IPS-18c (cell line): ENCODE results near the gene ADGRA1.

Experiments
- H3K4me3 ChIP-seq: 2 replicates; pipeline ENCODE4 v1.7.0; 2013; ENCODE audit warnings: low read depth, mild to moderate bottlenecking, low read length, moderate library complexity; ENCODE audit not compliant: insufficient read depth
- H3K9me3 ChIP-seq: one replicate; pipeline ENCODE4 v1.6.1; 2013; ENCODE audit warnings: mild to moderate bottlenecking, low read length, moderate library complexity; ENCODE audit not compliant: control insufficient read depth, insufficient read depth

The ADGRA1 gene

DNA sequence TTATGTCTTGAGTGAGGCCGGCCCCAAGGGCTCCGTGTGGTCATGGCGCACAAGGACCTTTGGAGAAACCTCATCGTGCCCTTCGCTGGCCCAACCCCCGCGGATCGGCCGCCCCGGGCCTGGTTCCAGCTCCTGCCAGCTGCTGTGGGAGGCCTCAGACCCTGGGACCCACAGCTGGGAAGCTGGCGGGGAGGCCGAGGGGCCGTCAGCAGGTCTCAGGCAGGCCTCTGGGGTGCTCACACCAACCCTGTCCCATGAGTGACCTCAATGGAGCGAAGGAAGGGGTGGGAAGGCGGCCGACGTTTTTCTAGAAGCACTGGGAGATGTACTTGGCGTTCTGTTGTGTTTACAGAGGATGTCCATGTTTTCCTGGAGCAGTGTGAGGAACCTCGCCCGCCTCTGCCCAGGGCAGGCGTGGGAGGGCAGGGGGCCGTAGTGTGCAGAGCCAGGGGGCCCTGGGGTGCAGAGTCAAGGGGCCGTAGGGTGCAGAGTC lies 18.6 kb upstream of the ADGRA1 start:
- H3K9me3 ChIP-seq: peaks cover 3% of the 10 kb centered on the region

DNA sequence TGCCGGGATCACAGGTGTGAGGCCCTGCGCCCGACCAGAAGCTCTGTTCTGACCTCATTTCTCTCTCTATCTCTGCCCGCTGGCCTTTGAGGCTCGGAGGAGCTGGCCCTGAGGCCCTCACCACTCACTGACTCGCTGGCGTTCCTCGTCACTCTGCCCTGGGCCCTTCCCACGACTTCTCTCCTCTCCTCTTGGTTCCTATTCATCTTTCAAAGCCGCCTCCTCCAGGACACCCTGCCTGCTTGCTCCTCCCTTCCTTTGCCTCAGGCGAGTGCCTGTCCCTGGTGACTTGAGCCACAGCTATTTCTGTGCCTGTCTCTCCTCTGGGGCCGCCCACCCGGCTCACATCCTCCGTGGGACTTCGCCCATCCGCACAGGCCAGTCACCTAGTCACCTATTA lies 17.3 kb upstream of the ADGRA1 start:
- peaks cover 6% of the 10 kb centered on the region for H3K9me3 ChIP-seq
- no peak overlapping the region for H3K4me3 ChIP-seq

More for the DNA sequence above, 18.6 kb upstream of the ADGRA1 start:
- no peak overlapping the region for H3K4me3 ChIP-seq

- peaks cover 6% of the 10 kb centered on the region for H3K9me3 ChIP-seq
- no peak overlapping the region for H3K4me3 ChIP-seq
These were observed 16.9 kb upstream of the ADGRA1 start for GRCh38 chr10:133070810-133071209.

GRCh38 chr10:133071733-133072132 lies 16.0 kb upstream of the ADGRA1 start:
- Histone ChIP-seq H3K4me3 (no peak overlapping the region), H3K9me3 (peaks cover 6% of the 10 kb centered on the region)

- Histone ChIP-seq H3K4me3 (no peak overlapping the region), H3K9me3 (peaks cover 6% of the 10 kb centered on the region)
These were observed 15.5 kb upstream of the ADGRA1 start for GRCh38 chr10:133072196-133072595.

DNA sequence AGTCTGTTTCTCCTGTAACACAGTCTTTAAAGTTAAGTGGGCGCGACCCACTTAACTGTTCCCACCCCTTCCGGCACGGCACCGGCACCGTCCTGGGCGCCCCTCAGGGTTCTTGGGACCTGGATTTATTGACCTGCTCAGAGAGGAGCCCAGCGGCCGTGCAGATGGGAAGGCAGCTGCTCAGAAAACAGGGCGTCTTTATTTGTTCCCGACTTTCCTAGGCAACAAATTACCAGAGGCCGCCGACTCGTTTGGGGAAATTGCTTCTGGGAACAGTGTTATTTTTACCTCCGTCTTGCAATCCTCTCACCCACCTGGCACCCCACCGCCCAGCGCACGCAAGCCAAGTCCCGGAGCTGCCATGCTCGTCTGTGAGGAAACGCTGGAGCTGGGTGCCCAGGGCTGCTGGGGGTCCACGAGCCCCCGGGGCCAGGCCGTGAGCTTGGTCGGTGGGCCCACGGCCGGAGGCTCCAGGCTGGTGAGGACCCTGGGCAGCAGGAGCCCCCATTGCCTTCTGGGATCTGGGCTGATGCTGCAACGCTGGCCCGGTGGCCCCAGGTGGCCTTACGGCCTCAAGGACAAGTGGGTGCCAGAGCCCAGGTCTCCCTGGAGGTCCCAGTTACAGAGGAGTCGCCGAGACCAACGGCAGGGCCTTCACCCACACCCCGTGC lies 14.9 kb upstream of the ADGRA1 start:
- H3K9me3 ChIP-seq: peaks cover 6% of the 10 kb centered on the region

DNA sequence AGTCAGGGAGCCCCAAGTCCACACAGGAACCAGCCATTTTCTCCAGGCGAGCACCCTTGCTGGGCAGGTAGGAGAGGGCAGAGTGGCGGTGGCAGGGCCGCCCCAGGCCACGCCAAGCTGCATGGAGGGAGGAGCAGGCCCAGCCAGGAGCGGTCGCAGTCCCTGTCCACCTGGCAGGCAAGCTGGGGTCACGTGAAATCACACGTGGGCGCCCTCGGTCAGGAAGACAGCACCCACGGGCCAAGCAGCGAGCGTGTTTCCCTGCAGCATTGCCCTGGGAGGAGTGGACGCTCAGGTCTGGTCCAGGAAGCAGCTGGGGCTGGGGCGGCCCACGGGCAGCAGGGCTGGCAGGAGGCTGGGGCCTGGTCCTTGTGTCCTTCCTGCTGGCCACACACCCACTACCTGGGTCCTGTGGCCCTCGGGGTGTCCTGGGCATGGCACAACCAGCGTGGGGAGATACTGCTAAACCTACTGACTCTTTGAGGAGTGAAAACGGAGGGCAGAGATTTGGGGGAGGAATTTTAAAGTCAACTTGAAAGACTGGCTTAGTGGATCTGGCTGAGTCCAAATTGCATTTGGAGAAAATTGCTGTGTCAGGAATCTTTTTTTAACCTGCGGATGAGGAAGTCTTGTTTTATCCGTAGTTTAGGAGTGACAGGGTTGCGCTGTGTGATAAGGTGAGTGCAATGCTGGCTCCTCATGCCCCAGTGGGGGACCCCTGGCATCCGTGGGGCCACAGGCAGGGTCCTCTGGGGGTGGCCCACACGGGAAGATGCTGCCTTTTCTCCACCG lies 12.2 kb upstream of the ADGRA1 start:
- H3K4me3 ChIP-seq: no peak overlapping the region
- peaks cover 6% of the 10 kb centered on the region for H3K9me3 ChIP-seq

More for the DNA sequence above, 14.9 kb upstream of the ADGRA1 start:
- no peak overlapping the region for H3K4me3 ChIP-seq

GRCh38 chr10:133076274-133077038 lies 11.3 kb upstream of the ADGRA1 start:
- Histone ChIP-seq H3K9me3 (peaks cover 6% of the 10 kb centered on the region), H3K4me3 (no peak overlapping the region)

- no peak overlapping the region for H3K4me3 ChIP-seq
These were observed 7.7 kb upstream of the ADGRA1 start for GRCh38 chr10:133079836-133080682.

DNA sequence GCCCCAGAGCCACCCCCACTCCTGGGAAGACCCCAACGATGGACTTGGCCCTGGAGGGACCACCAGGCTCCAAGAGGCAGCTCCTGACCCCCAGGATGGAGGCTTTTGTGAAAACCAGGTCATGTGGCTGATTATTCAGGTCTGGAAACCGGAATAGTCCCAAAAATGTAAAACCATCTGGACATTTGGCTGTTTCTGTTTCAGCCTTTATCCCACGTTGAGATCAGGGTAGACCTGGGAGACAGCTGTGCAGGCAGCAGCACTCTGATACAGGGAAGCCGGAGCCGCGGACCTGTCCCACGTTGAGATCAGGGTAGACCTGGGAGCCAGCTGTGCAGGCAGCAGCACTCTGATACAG lies 7.1 kb upstream of the ADGRA1 start:
- H3K4me3 ChIP-seq: no peak overlapping the region

More at GRCh38 chr10:133079836-133080682, 7.7 kb upstream of the ADGRA1 start:
- H3K9me3 ChIP-seq: no peaks in the 10 kb centered on the region

DNA sequence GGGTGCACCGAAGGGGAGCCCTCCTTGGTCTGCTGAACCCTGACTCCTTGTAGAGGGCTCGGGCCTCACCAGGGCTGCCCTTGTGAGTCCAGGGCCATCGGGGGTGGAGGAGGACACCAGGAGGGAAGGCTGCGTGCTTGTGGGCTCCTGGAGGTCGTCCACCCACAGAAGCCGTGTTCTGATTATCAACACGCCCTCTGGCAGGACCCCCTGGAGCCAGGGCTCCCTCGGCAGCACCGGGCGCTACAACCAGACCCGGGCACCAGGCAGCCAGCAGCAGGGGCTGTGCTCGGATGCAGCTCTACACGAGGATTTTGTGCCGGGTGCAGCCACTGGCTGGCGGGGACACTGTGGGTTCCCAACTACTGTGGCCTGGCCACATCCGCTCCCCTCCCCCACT lies 6.1 kb upstream of the ADGRA1 start:
- no peak overlapping the region for H3K4me3 ChIP-seq
- no peaks in the 10 kb centered on the region for H3K9me3 ChIP-seq

More for the DNA sequence above, 7.1 kb upstream of the ADGRA1 start:
- H3K9me3 ChIP-seq: no peaks in the 10 kb centered on the region

DNA sequence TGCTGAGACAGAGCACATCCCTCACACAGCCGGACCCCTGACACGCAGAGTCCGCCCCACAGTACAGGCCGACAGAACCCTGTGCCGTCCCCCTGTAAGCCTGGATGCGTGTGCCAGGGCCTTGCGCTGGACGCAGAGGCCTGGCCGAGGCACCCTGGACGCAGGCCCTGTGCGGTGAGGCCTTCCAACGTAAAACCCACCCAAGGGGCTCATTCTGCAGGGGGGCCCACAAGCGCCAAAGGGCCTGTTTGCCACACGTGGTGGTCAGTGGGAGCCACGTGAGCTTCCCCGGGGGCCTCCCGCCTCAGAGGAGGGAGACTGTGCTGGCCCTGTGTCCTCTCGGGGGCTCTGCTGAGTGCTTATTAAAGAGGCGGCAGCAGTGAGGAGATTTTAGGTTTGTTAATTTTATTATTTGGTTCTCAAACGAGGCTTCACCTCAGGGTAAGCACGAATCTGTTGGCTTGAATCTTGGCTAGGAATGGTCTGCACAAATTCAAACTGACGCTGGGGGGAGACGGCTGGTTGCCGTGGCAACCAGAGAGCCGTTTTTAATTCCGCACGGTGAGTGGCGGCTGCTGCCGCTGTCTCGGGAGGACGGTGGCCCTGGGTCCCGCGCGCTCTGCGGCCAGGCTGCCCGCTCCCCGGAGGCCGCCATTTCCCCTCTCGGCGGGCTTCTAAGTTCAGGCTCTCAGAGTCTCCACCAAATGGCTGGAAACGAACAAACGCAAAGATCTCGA lies 4.9 kb upstream of the ADGRA1 start:
- Histone ChIP-seq H3K4me3 (no peak overlapping the region), H3K9me3 (no peaks in the 10 kb centered on the region)

DNA sequence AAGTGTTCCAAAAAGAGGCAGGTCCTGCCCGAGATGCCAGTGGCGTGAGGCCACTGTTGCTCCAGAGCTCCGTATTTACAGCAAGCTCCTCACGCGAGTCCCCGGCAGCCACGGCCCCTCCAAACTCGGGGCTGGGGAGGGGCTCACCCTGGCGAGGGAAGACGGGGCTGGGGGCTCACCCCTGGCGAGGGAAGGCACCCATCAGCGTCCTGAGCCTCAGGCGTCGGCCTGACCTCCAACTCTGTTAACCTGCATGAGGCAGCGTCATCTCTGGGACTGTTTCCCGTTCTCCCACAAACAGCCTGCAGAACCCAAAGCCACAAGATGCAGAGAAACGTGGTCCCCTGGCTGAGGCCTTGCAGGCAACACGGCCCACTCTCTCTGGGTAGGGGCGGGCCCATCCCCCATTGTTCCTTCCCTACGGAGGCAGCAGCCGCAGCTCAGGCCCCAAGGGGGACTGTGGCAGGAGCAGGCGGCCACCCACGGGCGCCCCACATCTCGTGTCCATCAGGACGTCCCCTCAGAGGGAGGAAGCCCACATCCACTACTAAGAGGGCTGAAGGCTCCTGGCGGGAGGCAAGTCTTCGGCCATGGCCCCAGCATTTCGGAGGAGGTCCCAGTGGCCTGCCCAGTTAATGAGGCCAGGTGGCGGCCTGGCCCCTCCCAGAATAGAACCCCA lies 4.2 kb upstream of the ADGRA1 start:
- Histone ChIP-seq H3K9me3 (no peaks in the 10 kb centered on the region), H3K4me3 (no peak overlapping the region)

- Histone ChIP-seq H3K4me3 (no peak overlapping the region), H3K9me3 (no peaks in the 10 kb centered on the region)
These were observed 3.2 kb upstream of the ADGRA1 start for GRCh38 chr10:133084491-133084890.

DNA sequence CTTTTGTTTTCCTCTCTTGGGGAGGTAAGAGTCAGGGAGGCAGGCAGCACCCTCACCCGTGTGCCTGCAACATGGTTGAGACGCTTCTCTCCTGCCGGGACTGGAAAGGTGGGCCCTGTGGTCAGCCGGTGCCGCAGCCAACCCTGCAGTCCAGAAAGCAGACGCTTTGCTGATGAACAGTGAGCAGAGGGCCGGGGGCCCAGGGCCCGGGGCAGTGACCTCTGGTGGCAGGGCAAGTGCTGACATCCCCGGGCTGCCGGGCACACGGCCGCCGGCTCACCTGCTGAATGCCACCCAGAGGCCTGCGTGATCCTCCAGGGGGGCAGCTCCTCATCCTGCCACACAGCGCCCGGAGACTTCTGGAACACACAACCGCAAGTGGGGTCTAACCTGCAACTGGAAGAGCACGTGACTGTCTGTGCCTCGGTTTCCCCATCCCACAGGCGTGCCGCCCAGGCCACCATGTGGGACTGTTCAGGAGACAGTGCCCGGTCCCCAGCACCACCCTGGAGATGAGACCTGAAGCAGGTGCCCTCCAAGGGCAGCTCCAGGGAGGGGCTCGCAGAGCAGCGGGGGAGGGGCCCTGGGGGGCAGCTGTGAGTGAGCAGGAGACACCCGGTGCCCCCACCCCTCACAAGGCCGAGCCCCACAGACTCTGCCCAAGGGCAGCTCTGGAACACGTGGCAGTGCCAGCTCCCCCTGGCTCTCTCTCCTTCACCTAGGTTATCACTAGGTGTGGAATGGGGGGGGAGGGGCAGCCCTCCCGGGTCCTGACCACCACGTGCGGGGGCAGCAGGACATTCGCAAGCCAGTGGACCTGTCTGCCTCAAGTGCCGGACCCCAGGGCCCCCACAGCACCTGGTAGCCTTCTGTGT lies 2.2 kb upstream of the ADGRA1 start:
- no peaks in the 10 kb centered on the region for H3K9me3 ChIP-seq
- no peak overlapping the region for H3K4me3 ChIP-seq
